GM12873 (cell line): ENCODE measurements around the gene SBNO2.

Source experiments
- TF ChIP-seq, protein P1 (sequence below): IDR thresholded peaks from 2 replicates; pipeline ENCODE4 v1.5.1; 2012; ENCODE audit warnings: low read depth, mild to moderate bottlenecking, moderate library complexity, low read length, control low read depth; ENCODE audit not compliant: insufficient read depth; ENCODE audit errors: missing control alignments

The SBNO2 gene

DNA sequence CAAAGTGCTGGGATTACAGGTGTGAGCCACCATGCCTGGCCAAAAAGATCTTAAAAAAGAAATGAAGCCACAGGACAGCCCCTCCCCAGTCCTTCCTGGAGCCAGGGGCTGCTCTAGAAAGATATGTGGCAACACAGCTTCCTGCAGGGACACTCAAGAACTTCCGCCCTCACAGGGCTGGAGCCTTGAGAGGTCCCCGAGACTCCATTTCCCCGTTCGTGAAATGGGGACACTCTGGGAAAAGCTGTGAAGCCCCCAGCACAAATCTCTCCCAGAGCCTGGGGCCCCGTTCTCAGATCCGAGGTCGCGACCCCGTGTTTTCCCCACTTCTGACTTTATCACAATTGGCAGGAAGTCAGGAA is 72.8 kb downstream of the SBNO2 start:
- TF ChIP-seq, protein P1, sequence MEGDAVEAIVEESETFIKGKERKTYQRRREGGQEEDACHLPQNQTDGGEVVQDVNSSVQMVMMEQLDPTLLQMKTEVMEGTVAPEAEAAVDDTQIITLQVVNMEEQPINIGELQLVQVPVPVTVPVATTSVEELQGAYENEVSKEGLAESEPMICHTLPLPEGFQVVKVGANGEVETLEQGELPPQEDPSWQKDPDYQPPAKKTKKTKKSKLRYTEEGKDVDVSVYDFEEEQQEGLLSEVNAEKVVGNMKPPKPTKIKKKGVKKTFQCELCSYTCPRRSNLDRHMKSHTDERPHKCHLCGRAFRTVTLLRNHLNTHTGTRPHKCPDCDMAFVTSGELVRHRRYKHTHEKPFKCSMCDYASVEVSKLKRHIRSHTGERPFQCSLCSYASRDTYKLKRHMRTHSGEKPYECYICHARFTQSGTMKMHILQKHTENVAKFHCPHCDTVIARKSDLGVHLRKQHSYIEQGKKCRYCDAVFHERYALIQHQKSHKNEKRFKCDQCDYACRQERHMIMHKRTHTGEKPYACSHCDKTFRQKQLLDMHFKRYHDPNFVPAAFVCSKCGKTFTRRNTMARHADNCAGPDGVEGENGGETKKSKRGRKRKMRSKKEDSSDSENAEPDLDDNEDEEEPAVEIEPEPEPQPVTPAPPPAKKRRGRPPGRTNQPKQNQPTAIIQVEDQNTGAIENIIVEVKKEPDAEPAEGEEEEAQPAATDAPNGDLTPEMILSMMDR: no peak

DNA sequence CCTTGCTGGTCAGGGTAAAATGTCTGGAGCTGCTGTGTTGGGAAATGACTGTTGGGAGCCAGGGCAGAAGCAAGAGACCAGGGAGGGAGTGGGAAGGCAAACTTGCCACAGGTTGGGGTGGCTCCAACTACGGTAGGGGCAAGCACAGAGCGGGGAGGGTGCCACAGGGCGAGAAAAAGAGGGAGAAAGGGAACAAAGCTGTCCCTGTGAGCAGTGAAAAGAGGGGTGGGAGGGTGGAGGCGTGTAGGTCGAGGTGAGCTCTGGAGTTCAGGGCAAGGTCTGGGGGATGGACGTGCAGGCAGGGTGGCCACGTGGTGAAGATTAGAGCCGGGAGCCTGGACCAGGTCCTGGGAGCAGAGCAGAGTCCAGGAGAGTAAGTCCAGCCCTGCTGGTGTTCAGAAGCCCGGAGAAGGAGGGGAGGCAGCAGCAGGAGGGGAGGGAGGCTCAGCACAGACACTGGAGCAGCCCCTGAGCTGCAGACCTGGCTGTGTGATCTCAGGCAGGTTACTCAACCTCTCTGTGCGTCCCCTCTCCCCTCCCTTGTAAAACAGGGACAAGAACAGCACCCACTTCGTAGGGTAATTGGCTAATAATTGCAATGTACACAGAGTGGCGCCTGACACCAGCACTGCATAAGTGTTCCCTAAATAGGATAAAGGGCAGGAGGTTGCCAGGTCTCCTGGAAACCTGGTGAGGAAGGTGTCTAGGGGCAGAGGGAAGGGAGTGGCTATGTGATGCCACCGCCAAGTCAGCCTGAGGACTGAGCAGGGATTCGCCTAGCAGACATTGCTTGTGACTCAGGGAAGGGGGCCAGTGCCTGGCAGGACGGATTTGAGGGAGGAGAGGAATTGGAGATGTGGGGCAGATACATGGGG is 75.7 kb downstream of the SBNO2 start:
- TF ChIP-seq, protein P1: no peak

DNA sequence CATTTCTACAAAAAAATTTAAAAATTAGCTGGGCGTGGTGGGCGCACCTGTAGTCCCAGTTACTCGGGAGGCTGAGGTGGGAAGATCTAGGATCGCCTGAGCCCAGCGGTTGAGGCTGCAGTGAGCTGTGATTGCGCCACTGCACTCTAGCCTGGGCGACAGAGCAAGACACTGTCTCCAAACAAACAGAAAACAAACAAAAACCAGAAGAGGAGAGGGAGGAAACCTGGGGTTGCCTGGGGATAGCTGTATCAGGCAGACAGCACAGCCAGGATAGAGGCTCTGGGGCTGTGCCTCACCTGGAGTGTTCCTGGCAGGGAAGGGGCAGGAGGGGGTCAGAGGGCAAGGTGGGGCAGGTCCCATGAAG is 76.3 kb downstream of the SBNO2 start:
- TF ChIP-seq, protein P1: no peak

DNA sequence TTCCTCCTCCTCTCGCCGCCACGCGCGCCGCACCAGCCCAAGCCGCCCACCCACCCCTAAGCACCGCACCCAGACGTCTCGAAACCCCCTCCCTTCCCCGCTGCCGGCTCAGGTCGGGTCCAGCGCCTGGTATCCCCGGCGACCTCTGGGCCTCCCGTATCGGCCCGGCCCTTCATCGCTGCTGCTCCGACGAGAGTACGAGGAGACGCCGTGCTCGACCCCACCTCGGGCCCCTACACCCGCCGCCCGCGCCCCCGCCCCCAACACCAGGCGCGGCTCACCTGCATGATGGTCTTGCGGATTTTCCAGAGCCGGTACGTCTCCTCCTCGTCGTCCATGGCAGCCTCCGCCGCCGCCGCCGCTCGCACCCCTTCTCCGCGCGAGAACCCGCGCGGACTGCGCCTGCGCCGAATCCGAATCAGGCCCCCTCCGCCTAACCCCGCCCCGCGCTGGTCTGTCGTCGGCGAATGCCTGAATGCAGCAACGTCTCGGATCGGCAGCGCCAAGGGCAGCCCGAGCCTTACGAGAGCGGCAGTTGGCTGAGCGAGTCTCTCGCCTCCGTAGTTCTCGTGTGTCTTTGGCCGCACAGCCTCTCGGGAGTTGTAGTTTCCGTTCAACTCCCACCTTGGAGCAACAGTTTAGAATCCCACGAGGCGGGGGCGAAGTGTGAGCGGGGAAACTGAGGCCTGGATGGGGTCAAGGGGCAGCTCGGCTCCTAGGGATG is 78.9 kb downstream of the SBNO2 start, which contains the start of gene POLR2E:
Gene POLR2E, minus strand, starts transcription at position 398 of the 724 bp plus-strand sequence. Its CDS starts 60 bp downstream, at position 338.
- TF ChIP-seq, protein P1: no peak

DNA sequence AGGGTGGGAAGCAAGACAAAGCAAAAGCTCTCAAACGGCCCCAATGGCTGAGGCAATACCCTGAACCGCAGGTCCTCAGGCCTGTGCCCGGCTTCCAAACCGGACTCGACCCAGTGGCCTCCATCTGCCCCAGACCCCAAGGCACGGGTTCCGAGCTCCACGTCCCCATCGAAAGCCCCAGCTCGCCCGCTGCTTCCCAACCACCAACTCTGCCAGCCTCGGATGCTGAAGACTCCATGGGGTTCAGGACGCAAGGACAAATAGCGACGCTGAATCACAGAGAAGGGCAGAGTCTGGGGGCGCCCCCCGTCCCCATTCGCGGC is 79.5 kb downstream of the SBNO2 start:
- TF ChIP-seq, protein P1: no peak

DNA sequence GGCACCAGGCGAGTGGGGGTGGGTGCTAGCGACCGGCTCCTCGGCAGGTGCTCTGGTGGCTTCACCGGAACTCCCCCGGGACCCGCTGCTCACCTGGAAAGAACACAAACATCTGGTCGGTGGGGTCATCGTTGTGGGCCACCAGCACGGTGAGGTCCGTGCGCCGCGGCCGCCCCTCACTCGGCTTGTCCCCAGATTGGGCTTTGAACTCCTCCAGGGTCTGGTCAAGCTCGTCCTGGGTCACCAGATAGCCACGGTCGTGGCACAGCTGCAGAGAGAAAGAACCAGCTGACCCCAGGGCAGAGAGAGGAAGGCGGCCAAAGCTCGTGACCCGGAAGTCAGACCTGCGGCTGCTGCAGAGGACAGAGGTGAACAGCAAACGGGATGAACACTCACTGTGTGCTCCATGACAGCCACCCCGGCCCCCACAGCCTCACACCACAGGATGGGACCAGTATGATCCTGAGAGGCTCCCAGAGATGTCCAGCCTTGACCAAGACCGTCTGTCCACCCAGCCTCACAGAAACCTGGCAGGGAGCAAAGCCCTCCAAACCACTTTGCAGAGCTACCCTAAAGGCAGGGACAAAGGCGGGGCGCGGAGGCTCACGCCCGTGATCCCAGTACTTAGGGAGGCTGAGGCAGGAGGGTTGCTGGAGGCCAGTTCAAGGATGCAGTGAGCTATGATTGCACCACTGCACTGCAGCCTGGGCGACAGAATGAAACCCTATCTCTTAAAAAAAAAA is 80.1 kb downstream of the SBNO2 start:
- TF ChIP-seq, protein P1: no peak

DNA sequence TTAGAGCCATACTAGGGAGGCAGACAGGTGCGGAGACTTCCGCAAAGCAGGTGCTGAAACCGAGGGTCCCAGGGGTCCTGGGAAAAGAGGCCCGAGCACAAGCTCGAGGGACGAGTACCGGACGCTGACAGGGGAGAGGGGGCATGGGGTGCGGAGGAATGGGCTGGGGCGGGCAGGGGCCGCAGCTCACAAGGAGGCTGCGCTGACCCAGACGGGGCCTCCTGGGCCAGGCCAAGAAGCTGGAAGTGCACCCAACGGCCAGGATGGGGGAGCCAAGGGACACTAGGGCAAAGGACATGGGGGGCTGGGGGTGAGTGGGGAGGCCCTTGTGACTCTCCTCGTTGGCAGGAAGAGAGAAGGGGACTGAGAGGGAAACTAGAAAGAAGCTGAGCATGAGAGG is 80.7 kb downstream of the SBNO2 start:
- TF ChIP-seq, protein P1: no peak
